Bronchial epithelial cell (primary cell): ENCODE data around the gene EEF1AKMT2. TPM values are rescaled to one million over a fixed set of nuclear protein-coding genes. Genes with fewer than 3 reads are reported as not detected.

Experiments
- DNase-seq: peaks from one replicate; pipeline ENCODE4 v3.0.0-alpha.2; 2010; ENCODE audit warnings: low read depth
- FAIRE-seq: peaks from 2 replicates; lab custom pipeline; 2011; peaks lifted over from hg19 to GRCh38; lab: Jason Lieb, UNC
- H3K27me3 ChIP-seq: 2 replicates; pipeline ENCODE4 v1.5.1; 2011; ENCODE audit warnings: low read length; ENCODE audit not compliant: control insufficient read depth, insufficient read depth
- H3K36me3 ChIP-seq: 2 replicates; pipeline ENCODE4 v1.5.1; 2011; ENCODE audit warnings: low read length; ENCODE audit not compliant: control insufficient read depth, insufficient read depth
- H3K4me3 ChIP-seq: 2 replicates; pipeline ENCODE4 v1.5.1; 2011; ENCODE audit warnings: mild to moderate bottlenecking, low read depth, low read length, control low read depth
- total RNA-seq: library from RNA; depleted of rRNA; stranded (reverse); fragments of >200 nt; gene quantifications from 2 replicates; pipeline ENCODE4 v1.2.1, GENCODE V29; 2014
- TF ChIP-seq, protein P1 (sequence below): IDR thresholded peaks from 2 replicates; pipeline ENCODE4 v1.5.1; 2011; ENCODE audit warnings: mild to moderate bottlenecking, moderate library complexity, low read length, control low read depth, inconsistent platforms; ENCODE audit not compliant: insufficient read depth, severe bottlenecking

The EEF1AKMT2 gene
- total RNA-seq, 1 donor from 2014 or later = 21.1 TPM

DNA sequence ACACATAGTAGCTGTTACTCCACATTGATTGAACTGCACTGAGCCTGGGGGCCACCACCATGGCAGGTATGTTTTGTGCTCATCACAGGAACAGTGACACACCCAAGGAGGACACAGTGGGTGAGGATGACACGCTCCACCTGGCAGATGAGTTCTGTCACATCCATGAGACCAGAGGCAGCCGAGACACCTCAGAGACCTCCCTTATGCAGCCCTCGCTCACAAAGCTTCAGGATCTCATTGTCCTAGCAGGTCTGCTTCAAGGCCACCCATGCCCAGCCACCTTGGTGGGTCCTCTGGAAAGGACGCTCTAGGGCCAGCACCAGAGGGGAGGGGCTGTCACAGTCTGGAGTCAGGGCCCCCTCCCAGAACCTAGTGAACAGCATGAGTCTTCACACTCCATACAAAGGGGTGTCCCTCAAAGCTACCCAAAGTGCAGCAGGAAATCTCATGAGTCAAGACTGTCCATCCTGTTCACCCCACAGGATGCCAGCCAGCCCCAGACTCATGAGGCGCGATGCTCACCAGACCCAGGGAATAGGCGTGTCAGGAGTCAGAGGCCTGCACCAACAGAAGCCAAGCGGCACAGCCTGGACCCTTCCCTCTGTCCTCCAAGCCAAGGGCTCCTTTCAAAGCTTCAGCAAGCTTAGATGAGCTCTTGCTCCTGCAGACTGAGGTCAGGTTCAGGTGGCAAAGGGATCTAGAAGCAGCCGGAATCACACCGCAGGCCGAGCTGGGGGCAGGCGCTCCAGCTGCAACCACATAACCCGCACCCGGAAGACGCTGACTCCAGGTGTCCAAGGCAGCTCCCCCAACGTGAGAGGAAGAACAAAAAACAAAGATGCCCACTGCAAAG lies 57.1 kb downstream of the EEF1AKMT2 start:
- Histone ChIP-seq H3K4me3 (no peak overlapping the region), H3K27me3 (no peaks in the 10 kb centered on the region), H3K36me3 (peaks cover 6% of the 10 kb centered on the region)
- FAIRE-seq (no peak), DNase-seq (no peak)
- TF ChIP-seq, protein P1, sequence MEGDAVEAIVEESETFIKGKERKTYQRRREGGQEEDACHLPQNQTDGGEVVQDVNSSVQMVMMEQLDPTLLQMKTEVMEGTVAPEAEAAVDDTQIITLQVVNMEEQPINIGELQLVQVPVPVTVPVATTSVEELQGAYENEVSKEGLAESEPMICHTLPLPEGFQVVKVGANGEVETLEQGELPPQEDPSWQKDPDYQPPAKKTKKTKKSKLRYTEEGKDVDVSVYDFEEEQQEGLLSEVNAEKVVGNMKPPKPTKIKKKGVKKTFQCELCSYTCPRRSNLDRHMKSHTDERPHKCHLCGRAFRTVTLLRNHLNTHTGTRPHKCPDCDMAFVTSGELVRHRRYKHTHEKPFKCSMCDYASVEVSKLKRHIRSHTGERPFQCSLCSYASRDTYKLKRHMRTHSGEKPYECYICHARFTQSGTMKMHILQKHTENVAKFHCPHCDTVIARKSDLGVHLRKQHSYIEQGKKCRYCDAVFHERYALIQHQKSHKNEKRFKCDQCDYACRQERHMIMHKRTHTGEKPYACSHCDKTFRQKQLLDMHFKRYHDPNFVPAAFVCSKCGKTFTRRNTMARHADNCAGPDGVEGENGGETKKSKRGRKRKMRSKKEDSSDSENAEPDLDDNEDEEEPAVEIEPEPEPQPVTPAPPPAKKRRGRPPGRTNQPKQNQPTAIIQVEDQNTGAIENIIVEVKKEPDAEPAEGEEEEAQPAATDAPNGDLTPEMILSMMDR = no peak

GRCh38 chr10:124733571-124734245 lies 58.0 kb downstream of the EEF1AKMT2 start:
- no peak for FAIRE-seq
- H3K4me3 ChIP-seq = no peak overlapping the region
- TF ChIP-seq, protein P1 = no peak
- H3K36me3 ChIP-seq = peaks cover 6% of the 10 kb centered on the region
- no peak for DNase-seq
- H3K27me3 ChIP-seq = no peaks in the 10 kb centered on the region

GRCh38 chr10:124732931-124733570 lies 58.6 kb downstream of the EEF1AKMT2 start:
- Histone ChIP-seq H3K27me3 (no peaks in the 10 kb centered on the region), H3K36me3 (peaks cover 8% of the 10 kb centered on the region), H3K4me3 (no peak overlapping the region)
- TF ChIP-seq, protein P1 = no peak
- FAIRE-seq (no peak), DNase-seq (peak; percentile 72)

GRCh38 chr10:124731551-124731950 lies 60.1 kb downstream of the EEF1AKMT2 start:
- FAIRE-seq = no peak
- H3K36me3 ChIP-seq = peaks cover 9% of the 10 kb centered on the region
- TF ChIP-seq, protein P1 = no peak
- H3K4me3 ChIP-seq = no peak overlapping the region
- no peak for DNase-seq
- no peaks in the 10 kb centered on the region for H3K27me3 ChIP-seq

DNA sequence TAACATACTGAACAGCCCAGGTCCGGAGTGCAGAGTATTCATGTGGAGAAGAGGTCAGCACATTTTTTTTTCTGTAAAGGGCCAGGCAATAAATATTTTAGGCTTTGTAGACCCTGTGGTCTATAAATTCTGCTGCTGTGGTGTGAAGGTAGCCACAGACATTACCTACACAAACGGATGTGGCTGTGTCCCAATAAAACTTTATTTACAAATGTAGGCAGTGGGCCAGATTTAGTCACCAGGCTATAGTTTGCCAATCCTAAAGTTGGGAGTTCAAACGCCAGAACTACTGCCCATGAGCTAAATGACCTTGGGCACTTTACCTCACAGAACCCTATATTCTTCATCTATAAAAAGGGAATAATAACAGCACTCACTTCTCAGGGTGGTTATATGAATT lies 60.9 kb downstream of the EEF1AKMT2 start:
- TF ChIP-seq, protein P1 = no peak
- no peak for FAIRE-seq
- H3K4me3 ChIP-seq = no peak overlapping the region
- no peaks in the 10 kb centered on the region for H3K27me3 ChIP-seq
- no peak for DNase-seq
- H3K36me3 ChIP-seq = peaks cover 10% of the 10 kb centered on the region
